Measurements from ENCODE around the gene DNAH2. TPM values are rescaled to one million over a fixed set of nuclear protein-coding genes. Genes with fewer than 3 reads are reported as not detected.

DNAH2 gene
- total RNA-seq, 1 experiment from 2014 or later = 0.15 TPM

DNA sequence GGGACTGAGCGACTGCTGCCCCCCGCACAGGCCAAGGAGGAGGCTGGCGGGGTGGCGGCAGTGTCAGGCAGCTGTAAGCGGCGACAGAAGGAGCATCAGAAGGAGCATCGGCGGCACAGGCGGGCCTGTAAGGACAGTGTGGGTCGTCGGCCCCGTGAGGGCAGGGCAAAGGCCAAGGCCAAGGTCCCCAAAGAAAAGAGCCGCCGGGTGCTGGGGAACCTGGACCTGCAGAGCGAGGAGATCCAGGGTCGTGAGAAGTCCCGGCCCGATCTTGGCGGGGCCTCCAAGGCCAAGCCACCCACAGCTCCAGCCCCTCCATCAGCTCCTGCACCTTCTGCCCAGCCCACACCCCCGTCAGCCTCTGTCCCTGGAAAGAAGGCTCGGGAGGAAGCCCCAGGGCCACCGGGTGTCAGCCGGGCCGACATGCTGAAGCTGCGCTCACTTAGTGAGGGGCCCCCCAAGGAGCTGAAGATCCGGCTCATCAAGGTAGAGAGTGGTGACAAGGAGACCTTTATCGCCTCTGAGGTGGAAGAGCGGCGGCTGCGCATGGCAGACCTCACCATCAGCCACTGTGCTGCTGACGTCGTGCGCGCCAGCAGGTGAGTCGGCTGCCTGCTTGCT, 131.7 kb downstream of the DNAH2 start:
- no peak overlapping the region for H4K5ac ChIP-seq (ENCODE audit: insufficient read length, low read depth, low read length)
- H3K27ac Mint-ChIP-seq = no peak overlapping the region
- no peak overlapping the region for H2BK12ac ChIP-seq (ENCODE audit: insufficient read length, low read depth, low read length)
- H3K56ac ChIP-seq (ENCODE audit: insufficient read length, low read depth, low read length) = no peak overlapping the region
- no peak overlapping the region for H3K4ac ChIP-seq (ENCODE audit: low read depth, low read length)
- no peak overlapping the region for H3K27ac ChIP-seq (ENCODE audit: insufficient read length, low read depth, low read length)
- no peak overlapping the region for H2BK20ac ChIP-seq (ENCODE audit: low read depth, low read length, poor library complexity, severe bottlenecking)
- no peaks in the 10 kb centered on the region; the same call in 1 of the 2 replicates for H3K4me1 ChIP-seq (ENCODE audit: insufficient read depth, low read length)
- no peak overlapping the region for H2BK5ac ChIP-seq (ENCODE audit: insufficient read length, low read length)
- H3K23me2 ChIP-seq (ENCODE audit: insufficient read length, low read depth, low read length, poor library complexity, severe bottlenecking) = peaks cover 11% of the 10 kb centered on the region
- H3K9me3 Mint-ChIP-seq = no peaks in the 10 kb centered on the region
- TF ChIP-seq CTCF (conservative IDR thresholded peaks at IDR 0.05) = no peak
- peaks cover 13% of the 10 kb centered on the region for H3K27me3 Mint-ChIP-seq (ENCODE audit: low read depth)
- no peaks in the 10 kb centered on the region for H3K79me2 ChIP-seq (ENCODE audit: insufficient read depth, low read length)
- DNase-seq = no peak
- no peaks in the 10 kb centered on the region for H4K20me1 ChIP-seq (ENCODE audit: control insufficient read depth, insufficient read depth, insufficient read length)
- peaks cover 2 to 47% (median 40%) of the 10 kb centered on the region in 3 experiments; a peak in 6 of 7 replicates for H3K36me3 Mint-ChIP-seq (ENCODE audit: insufficient read depth in 1 of 3, low read depth in 3 of 3)
- H3K79me1 ChIP-seq (ENCODE audit: insufficient read depth, low read depth, low read length, poor library complexity, severe bottlenecking) = no peaks in the 10 kb centered on the region
- no peak overlapping the region for H3K9ac ChIP-seq (ENCODE audit: extremely low read depth, insufficient read length, low read length)
- no peak overlapping the region for H2BK15ac ChIP-seq (ENCODE audit: low read depth, low read length)
- H3T11ph ChIP-seq (ENCODE audit: low read length) = no peak overlapping the region
- H4K91ac ChIP-seq (ENCODE audit: insufficient read length, low read depth, low read length) = no peak overlapping the region
- peaks cover 15% of the 10 kb centered on the region; the same call in 1 of the 2 replicates for H3K27me3 ChIP-seq (ENCODE audit: insufficient read depth, low read length)
- H3K9me3 ChIP-seq (ENCODE audit: control insufficient read depth, low read depth, low read length) = no peaks in the 10 kb centered on the region
- H3K18ac ChIP-seq (ENCODE audit: insufficient read length, low read depth, low read length) = no peak overlapping the region
- no peak overlapping the region for H3K14ac ChIP-seq (ENCODE audit: insufficient read depth, low read length)
- no peak overlapping the region for H2AFZ ChIP-seq (ENCODE audit: low read length)
- H3K23ac ChIP-seq (ENCODE audit: insufficient read length, low read depth, low read length) = no peak overlapping the region
- peaks cover 12 to 31% of the 10 kb centered on the region in 2 experiments for H3K4me1 Mint-ChIP-seq
- H2BK120ac ChIP-seq (ENCODE audit: low read depth, low read length, poor library complexity, severe bottlenecking) = no peak overlapping the region
- no peak overlapping the region for H3K4me3 Mint-ChIP-seq
- no peak overlapping the region for H2AK5ac ChIP-seq (ENCODE audit: insufficient read length, low read length)
- no CpG with 5 or more reads among the region's 35 CpGs for WGBS (ENCODE audit: extremely low coverage, insufficient read length, low lambda C conversion rate)
- no peak overlapping the region for H4K8ac ChIP-seq (replicated peaks; ENCODE audit: insufficient read length, low read depth, low read length)
- no peak overlapping the region for H3K4me2 ChIP-seq (ENCODE audit: insufficient read depth, insufficient read length, low read length)
